HepG2 (cell line): ENCODE data around the gene AHSG. TPM values are rescaled to one million over a fixed set of nuclear protein-coding genes. Genes with fewer than 3 reads are reported as not detected.
A peak's percentile ranks its signal among the peaks of the same experiment; 100 is the strongest.

Experiments
- ATAC-seq: fragments of 200-7000 bp; cut with Tn5 transposase; 3 replicates; pipeline ENCODE4 v1.9.1; 2020; ENCODE audit warnings: mild to moderate bottlenecking, moderate library complexity
- BruUV-seq: library from RNA; stranded (reverse); fragments of 400-500 nt; replicated peaks from 2 replicates; lab custom pipeline; 2021; lab: Mats Ljungman, UMichigan
- CTCF ChIA-PET: fragments of 300-600 bp; formaldehyde crosslinking; extraction: SDS; loops from one replicate; lab custom pipeline; 2021; ENCODE audit warnings: low total read pairs, inconsistent platforms, low intra/inter-chr PET ratio; lab: Yijun Ruan, JAX
- POLR2A ChIA-PET: fragments of 350-600 bp; sonication (Branson Sonifier 250); formaldehyde crosslinking; loops from one replicate; lab custom pipeline; 2020; ENCODE audit warnings: antibody characterized with exemption, inconsistent platforms; lab: Yijun Ruan, JAX
- DNase-seq: peaks from one replicate; pipeline ENCODE4 v3.0.0-alpha.2; 2015; ENCODE audit warnings: low spot score
- FAIRE-seq: peaks from 3 replicates; lab custom pipeline; 2011; peaks lifted over from hg19 to GRCh38; lab: Jason Lieb, UNC
- H2AFZ ChIP-seq: one replicate; pipeline ENCODE4 v1.6.1; 2011; ENCODE audit warnings: low read length, inconsistent platforms
- H3K27ac ChIP-seq: fragments of 300-600 bp; 3 replicates; pipeline ENCODE4 v1.8.0; 2011; ENCODE audit warnings: mixed run types, mild to moderate bottlenecking, mixed read lengths, low read length, inconsistent platforms; ENCODE audit not compliant: insufficient read depth; ENCODE audit errors: extremely low read length
- H3K27me3 ChIP-seq, 2 experiments: fragments of 200-600 bp in 1 of 2; 2 replicates in 1 of 2; 3 replicates in 1 of 2; pipeline versions ENCODE4 v1.6.0 to v1.8.0; 2011; ENCODE audit warnings: low read length in 2 of 2, mild to moderate bottlenecking in 2 of 2, moderate library complexity in 2 of 2, inconsistent platforms in 1 of 2; ENCODE audit not compliant: insufficient read depth in 2 of 2, control insufficient read depth in 1 of 2
- H3K36me3 ChIP-seq, 2 experiments: fragments of 200-600 bp in 1 of 2; replicated peaks in 1 of 2; 2 replicates in 1 of 2; 3 replicates in 1 of 2; pipeline versions ENCODE4 v1.5.1 to v1.8.0; 2011; ENCODE audit warnings: low read length in 2 of 2, inconsistent platforms in 1 of 2; ENCODE audit not compliant: insufficient read depth in 2 of 2, control insufficient read depth in 1 of 2
- H3K4me1 ChIP-seq: 2 replicates; pipeline ENCODE4 v1.5.1; 2012; ENCODE audit warnings: low read length, inconsistent platforms; ENCODE audit not compliant: insufficient read depth
- H3K4me2 ChIP-seq: 2 replicates; pipeline ENCODE4 v1.6.0; 2011; ENCODE audit warnings: low read depth, low read length, inconsistent platforms
- H3K4me3 ChIP-seq, 3 experiments: fragments of 200-600 bp in 1 of 3; sonication (generic), shearing (Covaris generic) in 1 of 3; replicated peaks in 1 of 3; 2 replicates each; pipeline ENCODE4 v1.5.1; 2011 to 2016; ENCODE audit warnings: low read length in 3 of 3, inconsistent platforms in 2 of 3, low read depth in 2 of 3, mild to moderate bottlenecking in 2 of 3, control low read depth in 1 of 3, mixed read lengths in 1 of 3; ENCODE audit not compliant: insufficient read depth in 1 of 3
- H3K79me2 ChIP-seq: one replicate; pipeline ENCODE4 v1.6.1; 2011; ENCODE audit warnings: low read length, inconsistent platforms; ENCODE audit not compliant: insufficient read depth
- H3K9ac ChIP-seq: 2 replicates; pipeline ENCODE4 v1.6.0; 2011; ENCODE audit warnings: mild to moderate bottlenecking, low read depth, low read length, inconsistent platforms; ENCODE audit not compliant: insufficient read depth
- H3K9me3 ChIP-seq: 2 replicates; pipeline ENCODE4 v1.5.1; 2012; ENCODE audit warnings: mild to moderate bottlenecking, low read length
- H4K20me1 ChIP-seq: 2 replicates; pipeline ENCODE4 v1.6.0; 2011; ENCODE audit warnings: inconsistent platforms, mild to moderate bottlenecking, low read length, moderate library complexity; ENCODE audit not compliant: insufficient read depth
- CEBPB ChIP-seq: IDR thresholded peaks from 2 replicates; pipeline ENCODE4 v1.6.1; 2011; ENCODE audit warnings: low read depth, low read length, improper control_type of control experiment, borderline replicate concordance
- FOXK1 ChIP-seq: sonication (generic); formaldehyde crosslinking; IDR thresholded peaks from 2 replicates; pipeline ENCODE4 v1.4.0; 2020; ENCODE audit warnings: low read depth, missing genetic modification reagents, borderline replicate concordance
- NFYB ChIP-seq: sonication (generic); formaldehyde crosslinking; IDR thresholded peaks from 2 replicates; pipeline ENCODE4 v1.4.0; 2020; ENCODE audit warnings: missing genetic modification reagents
- PLRG1 ChIP-seq: fragments of 450-650 bp; conservative IDR thresholded peaks from 2 replicates; pipeline ENCODE4 v1.6.1; 2016
- SMAD9 ChIP-seq: sonication (generic); formaldehyde crosslinking; IDR thresholded peaks from 2 replicates; pipeline ENCODE4 v1.5.1; 2020; ENCODE audit warnings: mild to moderate bottlenecking, missing genetic modification reagents
- ZNF33B ChIP-seq: sonication (generic); formaldehyde crosslinking; IDR thresholded peaks from 2 replicates; pipeline ENCODE4 v1.5.1; 2020; ENCODE audit warnings: mild to moderate bottlenecking, missing genetic modification reagents
- ZNF83 ChIP-seq: sonication (generic); formaldehyde crosslinking; IDR thresholded peaks from 2 replicates; pipeline ENCODE4 v1.4.0; 2020; ENCODE audit warnings: missing genetic modification reagents, mild to moderate bottlenecking, borderline replicate concordance
- in situ Hi-C: cut with HindIII; loops from 2 replicates; pipeline ENCODE4 v1.10.0; 2017; ENCODE audit warnings: low pct_unique_long_range_greater_than_20kb; ENCODE audit not compliant: extremely low pct_ligation_motif_present
- intact Hi-C: fragments of 100-400 bp; cut with micrococcal nuclease; formaldehyde crosslinking; loops from one replicate; pipeline ENCODE4 v1.10.0; 2022; ENCODE audit not compliant: unreplicated experiment
- polyA plus RNA-seq, 8 experiments: library from polyadenylated mRNA; depleted of rRNA in 3 of 8; stranded (reverse) in 7 of 8; unstranded in 1 of 8; fragments of >200 nt; fragmentation: Illumina TruSeq in 4 of 8; extraction: Trizol in 4 of 8; gene quantifications; 2 replicates each; pipeline versions ENCODE4 v1.2.1 to v1.2.3, GENCODE V29; 2011 to 2016; ENCODE audit warnings: low read depth in 4 of 8, missing spikeins in 1 of 8, mixed read lengths in 1 of 8; ENCODE audit not compliant: insufficient read depth in 1 of 8
- total RNA-seq, 5 experiments: library from RNA; depleted of rRNA; stranded (reverse); fragments of >200 nt; fragmentation: Illumina TruSeq; extraction: Trizol; gene quantifications; 2 replicates each; pipeline ENCODE4 v1.2.3, GENCODE V29; 2016; ENCODE audit warnings: low read depth in 1 of 5
- TF ChIP-seq, protein P1 (sequence below): sonication (generic); formaldehyde crosslinking; conservative IDR thresholded peaks from 2 replicates; pipeline ENCODE4 v1.5.0; 2020; ENCODE audit warnings: missing genetic modification reagents
- TF ChIP-seq, protein P2 (sequence below): sonication (generic); formaldehyde crosslinking; IDR thresholded peaks from 2 replicates; pipeline ENCODE4 v1.4.0; 2020; ENCODE audit warnings: missing genetic modification reagents

The AHSG gene
- total and polyA plus RNA-seq, 2 of the 13 experiments (the other 11 are each of a cell fraction or from before 2014, with no cell fraction given): 2,043 to 19,152 TPM

DNA sequence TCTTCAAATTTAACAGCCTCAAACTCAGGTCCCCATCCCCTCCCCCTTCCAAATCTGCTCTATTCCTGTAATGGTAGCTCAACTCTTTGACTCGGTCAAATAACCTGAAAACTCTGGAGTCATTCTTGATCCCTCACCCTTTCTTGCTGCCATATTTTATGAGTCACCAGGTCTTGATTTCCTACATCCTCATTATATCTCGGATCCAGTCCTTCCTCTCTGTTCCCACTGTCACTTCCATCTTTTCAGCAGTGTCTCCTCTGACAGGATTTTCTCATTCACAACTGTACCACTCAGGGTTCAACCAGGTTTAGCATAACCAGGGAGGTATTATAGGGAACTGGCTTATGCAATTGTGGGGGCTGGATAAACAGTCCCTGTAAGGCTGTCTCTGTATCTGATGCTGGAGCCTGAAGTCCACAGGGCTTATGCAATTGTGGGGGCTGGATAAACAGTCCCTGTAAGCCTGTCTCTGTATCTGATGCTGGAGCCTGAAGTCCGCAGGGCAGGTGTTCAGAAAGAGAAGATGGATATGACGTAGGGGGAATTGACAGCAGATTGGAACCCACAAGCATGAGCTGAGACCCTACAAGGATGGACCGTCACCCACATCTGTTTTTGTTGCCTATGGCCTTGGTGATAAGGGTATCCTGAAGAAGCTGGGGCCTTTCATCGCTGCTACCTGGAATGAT, 18.2 kb downstream of the AHSG start (continued):
- TF ChIP-seq NFYB: no peak

DNA sequence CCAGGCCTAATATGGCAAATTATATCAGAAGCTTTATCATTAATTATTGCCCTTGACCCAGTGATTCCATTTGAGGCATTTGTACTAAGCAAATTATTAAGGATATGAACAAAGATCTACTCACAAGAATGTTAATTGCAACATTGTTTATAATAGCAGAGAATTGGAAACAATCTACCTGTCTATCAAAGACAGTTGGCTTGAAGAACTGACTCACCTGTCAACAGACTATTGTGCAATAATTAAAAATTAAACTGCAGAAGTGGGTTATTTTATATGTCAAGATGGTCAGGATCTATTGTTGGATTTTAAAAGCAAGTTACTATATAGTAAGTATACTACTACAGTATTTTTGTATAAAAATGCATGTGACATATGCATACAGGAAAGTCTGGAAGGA, 20.6 kb downstream of the AHSG start:
- DNase-seq (no peak), FAIRE-seq (no peak), ATAC-seq (no peak)
- H4K20me1 ChIP-seq: no peaks in the 10 kb centered on the region
- no peaks in the 10 kb centered on the region for H3K79me2 ChIP-seq
- no peak overlapping the region for H3K9ac ChIP-seq
- in situ Hi-C loops (no loop called here), intact Hi-C loops (no loop called here)
- CTCF ChIA-PET: interaction anchor here (1.7 kb wide), 1 partner anchor 120 kb away, joined by 5 read pairs; no protein-coding TSS in a partner anchor
- H3K36me3 ChIP-seq: no peaks in the 10 kb centered on the region
- no peak overlapping the region for H3K4me3 ChIP-seq
- no peak overlapping the region for H3K4me2 ChIP-seq
- TF ChIP-seq ZNF33B (CRISPR knock-in tag) (no peak), CEBPB (peak; percentile 83), PLRG1 (no peak), SMAD9 (CRISPR knock-in tag) (no peak), ZNF83 (CRISPR knock-in tag) (no peak), FOXK1 (CRISPR knock-in tag) (no peak)
- TF ChIP-seq, protein P1, sequence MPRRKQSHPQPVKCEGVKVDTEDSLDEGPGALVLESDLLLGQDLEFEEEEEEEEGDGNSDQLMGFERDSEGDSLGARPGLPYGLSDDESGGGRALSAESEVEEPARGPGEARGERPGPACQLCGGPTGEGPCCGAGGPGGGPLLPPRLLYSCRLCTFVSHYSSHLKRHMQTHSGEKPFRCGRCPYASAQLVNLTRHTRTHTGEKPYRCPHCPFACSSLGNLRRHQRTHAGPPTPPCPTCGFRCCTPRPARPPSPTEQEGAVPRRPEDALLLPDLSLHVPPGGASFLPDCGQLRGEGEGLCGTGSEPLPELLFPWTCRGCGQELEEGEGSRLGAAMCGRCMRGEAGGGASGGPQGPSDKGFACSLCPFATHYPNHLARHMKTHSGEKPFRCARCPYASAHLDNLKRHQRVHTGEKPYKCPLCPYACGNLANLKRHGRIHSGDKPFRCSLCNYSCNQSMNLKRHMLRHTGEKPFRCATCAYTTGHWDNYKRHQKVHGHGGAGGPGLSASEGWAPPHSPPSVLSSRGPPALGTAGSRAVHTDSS: no peak
- TF ChIP-seq, protein P2, sequence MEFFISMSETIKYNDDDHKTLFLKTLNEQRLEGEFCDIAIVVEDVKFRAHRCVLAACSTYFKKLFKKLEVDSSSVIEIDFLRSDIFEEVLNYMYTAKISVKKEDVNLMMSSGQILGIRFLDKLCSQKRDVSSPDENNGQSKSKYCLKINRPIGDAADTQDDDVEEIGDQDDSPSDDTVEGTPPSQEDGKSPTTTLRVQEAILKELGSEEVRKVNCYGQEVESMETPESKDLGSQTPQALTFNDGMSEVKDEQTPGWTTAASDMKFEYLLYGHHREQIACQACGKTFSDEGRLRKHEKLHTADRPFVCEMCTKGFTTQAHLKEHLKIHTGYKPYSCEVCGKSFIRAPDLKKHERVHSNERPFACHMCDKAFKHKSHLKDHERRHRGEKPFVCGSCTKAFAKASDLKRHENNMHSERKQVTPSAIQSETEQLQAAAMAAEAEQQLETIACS (CRISPR knock-in tag): no peak
- no peaks in the 10 kb centered on the region for H3K27me3 ChIP-seq
- no peaks in the 10 kb centered on the region for H3K9me3 ChIP-seq
- BruUV-seq: no TSS peak
- H3K4me1 ChIP-seq: peaks cover 58% of the 10 kb centered on the region
- POLR2A ChIA-PET: interaction anchor here (1.0 to 1.5 kb wide), 5 partner anchors 8 to 44 kb away, joined by 4 to 12 read pairs (median 5); no protein-coding TSS in a partner anchor
- H2AFZ ChIP-seq: no peak overlapping the region
- H3K27ac ChIP-seq: no peak overlapping the region
